OCI-LY1 (cell line): ENCODE results near the gene BUB1.

Experiments
- H2AFZ ChIP-seq: fragments of 200-600 bp; sonication (generic), shearing (Covaris generic); 2 replicates; pipeline ENCODE4 v1.6.0; 2014; ENCODE audit warnings: antibody characterized with exemption, mild to moderate bottlenecking, low read length
- H3F3A ChIP-seq: fragments of 200-600 bp; sonication (generic), shearing (Covaris generic); 2 replicates; pipeline ENCODE4 v1.6.0; 2014; ENCODE audit warnings: mild to moderate bottlenecking, antibody characterized with exemption, low read length, moderate library complexity; ENCODE audit not compliant: insufficient read depth
- H3K27ac ChIP-seq: fragments of 200-600 bp; sonication (generic); 2 replicates; pipeline ENCODE4 v1.5.1; 2014; ENCODE audit warnings: low read length, mixed run types, mild to moderate bottlenecking, low read depth; ENCODE audit not compliant: poor library complexity, severe bottlenecking
- H3K27me3 ChIP-seq: fragments of 200-600 bp; sonication (generic); 2 replicates; pipeline ENCODE4 v1.6.0; 2014; ENCODE audit warnings: antibody characterized with exemption, mild to moderate bottlenecking, low read length, moderate library complexity; ENCODE audit not compliant: insufficient read depth
- H3K36me3 ChIP-seq: fragments of 200-600 bp; sonication (generic); 2 replicates; pipeline ENCODE4 v1.6.1; 2014; ENCODE audit warnings: mild to moderate bottlenecking, antibody characterized with exemption, low read length, moderate library complexity, mixed read lengths; ENCODE audit not compliant: insufficient read depth
- H3K4me1 ChIP-seq: fragments of 200-600 bp; sonication (generic); 2 replicates; pipeline ENCODE4 v1.5.1; 2014; ENCODE audit warnings: mild to moderate bottlenecking, low read length, moderate library complexity; ENCODE audit not compliant: insufficient read depth, severe bottlenecking
- H3K4me2 ChIP-seq: fragments of 200-600 bp; sonication (generic), shearing (Covaris generic); 2 replicates; pipeline ENCODE4 v1.6.1; 2014; ENCODE audit warnings: low read length
- H3K4me3 ChIP-seq: fragments of 200-600 bp; sonication (generic); 2 replicates; pipeline ENCODE4 v1.5.1; 2014; ENCODE audit warnings: low read length, low read depth, mild to moderate bottlenecking, mixed read lengths; ENCODE audit not compliant: poor library complexity, severe bottlenecking
- H3K79me2 ChIP-seq: fragments of 200-600 bp; shearing (Covaris generic); 2 replicates; pipeline ENCODE4 v1.6.1; 2016; ENCODE audit warnings: mixed run types, low read length, mixed read lengths; ENCODE audit not compliant: insufficient read depth
- H3K9ac ChIP-seq: fragments of 200-600 bp; sonication (generic), shearing (Covaris generic); 2 replicates; pipeline ENCODE4 v1.6.1; 2014; ENCODE audit warnings: mild to moderate bottlenecking, low read length, mixed read lengths
- H3K9me2 ChIP-seq: fragments of 200-600 bp; sonication (generic), shearing (Covaris generic); 2 replicates; pipeline ENCODE4 v1.6.1; 2014; ENCODE audit warnings: low read depth, mild to moderate bottlenecking, low read length, mixed read lengths
- H3K9me3 ChIP-seq: fragments of 200-600 bp; shearing (Covaris generic); 2 replicates; pipeline ENCODE4 v1.6.1; 2014; ENCODE audit warnings: low read length, mixed read lengths
- H4K20me1 ChIP-seq: fragments of 200-600 bp; sonication (generic), shearing (Covaris generic); 2 replicates; pipeline ENCODE4 v1.6.0; 2016; ENCODE audit warnings: mild to moderate bottlenecking, low read length; ENCODE audit not compliant: insufficient read depth
- CTCF ChIP-seq: fragments of 200-600 bp; sonication (generic), shearing (Covaris generic); IDR thresholded peaks from 2 replicates; pipeline ENCODE4 v1.5.1; 2017; ENCODE audit warnings: mild to moderate bottlenecking, antibody characterized with exemption, low read length, moderate library complexity, mixed read lengths
- EZH2 ChIP-seq: fragments of 200-600 bp; sonication (generic), shearing (Covaris generic); IDR thresholded peaks from 2 replicates; pipeline ENCODE4 v1.8.0; 2017; ENCODE audit warnings: borderline replicate concordance, mixed run types, mild to moderate bottlenecking, antibody characterized with exemption, low read length, moderate library complexity, mixed read lengths

Gene BUB1

GRCh38 chr2:110655701-110656100 lies 22.2 kb downstream of the BUB1 start:
- H3K27me3 ChIP-seq: no peaks in the 10 kb centered on the region
- no peaks in the 10 kb centered on the region for H3K79me2 ChIP-seq
- no peak overlapping the region for H2AFZ ChIP-seq
- no peaks in the 10 kb centered on the region for H3K9me3 ChIP-seq
- no peak overlapping the region for H3K27ac ChIP-seq
- H3K9me2 ChIP-seq: no peaks in the 10 kb centered on the region
- H3K4me2 ChIP-seq: no peak overlapping the region
- no peaks in the 10 kb centered on the region for H4K20me1 ChIP-seq
- no peak overlapping the region for H3K4me3 ChIP-seq
- H3K9ac ChIP-seq: no peak overlapping the region
- no peak for TF ChIP-seq EZH2
- TF ChIP-seq CTCF: no peak
- H3K4me1 ChIP-seq: no peaks in the 10 kb centered on the region
- no peaks in the 10 kb centered on the region for H3F3A ChIP-seq
- H3K36me3 ChIP-seq: peaks cover 98% of the 10 kb centered on the region

GRCh38 chr2:110653861-110654260 lies 24.0 kb downstream of the BUB1 start:
- Histone ChIP-seq H3K36me3 (peaks cover 96% of the 10 kb centered on the region), H3K27me3 (no peaks in the 10 kb centered on the region), H3K4me1 (no peaks in the 10 kb centered on the region), H3F3A (no peaks in the 10 kb centered on the region), H3K27ac (no peak overlapping the region), H3K9ac (no peak overlapping the region), H3K4me2 (no peak overlapping the region), H3K9me2 (no peaks in the 10 kb centered on the region), H3K4me3 (no peak overlapping the region), H2AFZ (no peak overlapping the region), H3K79me2 (no peaks in the 10 kb centered on the region), H3K9me3 (no peaks in the 10 kb centered on the region), H4K20me1 (no peaks in the 10 kb centered on the region)
- TF ChIP-seq CTCF (no peak), EZH2 (no peak)

- H2AFZ ChIP-seq: no peak overlapping the region
- H3K9me3 ChIP-seq: no peaks in the 10 kb centered on the region
- no peaks in the 10 kb centered on the region for H4K20me1 ChIP-seq
- H3K9ac ChIP-seq: no peak overlapping the region
- peaks cover 91% of the 10 kb centered on the region for H3K36me3 ChIP-seq
- TF ChIP-seq CTCF (no peak), EZH2 (no peak)
- H3K4me3 ChIP-seq: no peak overlapping the region
- H3K4me2 ChIP-seq: no peak overlapping the region
- no peaks in the 10 kb centered on the region for H3K79me2 ChIP-seq
- no peaks in the 10 kb centered on the region for H3K4me1 ChIP-seq
- no peak overlapping the region for H3K27ac ChIP-seq
- H3K9me2 ChIP-seq: no peaks in the 10 kb centered on the region
- H3F3A ChIP-seq: no peaks in the 10 kb centered on the region
- H3K27me3 ChIP-seq: no peaks in the 10 kb centered on the region
Measured at GRCh38 chr2:110650346-110650745, 27.5 kb downstream of the BUB1 start.
